DND-41 (cell line): Measurements from ENCODE around the gene MAP2K5.

Experiments
- EZH2 ChIP-seq: IDR thresholded peaks from 3 replicates; pipeline ENCODE4 v1.6.1; 2012; ENCODE audit warnings: borderline replicate concordance, low read depth, mild to moderate bottlenecking, moderate library complexity, low read length, inconsistent platforms; ENCODE audit not compliant: severe bottlenecking
- TF ChIP-seq, protein P1 (sequence below): IDR thresholded peaks from 2 replicates; pipeline ENCODE4 v1.5.1; 2012; ENCODE audit warnings: borderline replicate concordance, low read length, moderate library complexity, mild to moderate bottlenecking; ENCODE audit not compliant: poor library complexity, severe bottlenecking; ENCODE audit errors: extremely low read depth

DNA sequence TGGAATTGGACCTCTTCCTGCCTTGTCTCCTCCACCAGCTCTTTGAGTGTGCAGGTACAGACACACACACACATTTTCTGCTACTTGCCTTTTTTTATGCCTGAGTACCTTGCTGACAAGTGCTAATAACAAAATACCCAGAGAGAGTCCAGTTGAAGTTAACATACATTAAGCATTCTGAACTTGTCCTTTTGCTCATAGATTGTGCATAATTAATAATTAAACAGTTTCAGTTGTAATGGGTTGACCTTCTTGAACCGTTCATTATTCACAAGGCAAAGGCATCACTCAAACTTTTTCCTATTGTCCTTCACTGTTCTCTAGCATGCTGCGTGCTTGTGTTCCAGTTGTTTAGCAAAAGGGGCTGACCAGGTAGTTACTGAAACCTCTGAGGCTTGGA, 223.2 kb downstream of the MAP2K5 start:
- TF ChIP-seq, protein P1, sequence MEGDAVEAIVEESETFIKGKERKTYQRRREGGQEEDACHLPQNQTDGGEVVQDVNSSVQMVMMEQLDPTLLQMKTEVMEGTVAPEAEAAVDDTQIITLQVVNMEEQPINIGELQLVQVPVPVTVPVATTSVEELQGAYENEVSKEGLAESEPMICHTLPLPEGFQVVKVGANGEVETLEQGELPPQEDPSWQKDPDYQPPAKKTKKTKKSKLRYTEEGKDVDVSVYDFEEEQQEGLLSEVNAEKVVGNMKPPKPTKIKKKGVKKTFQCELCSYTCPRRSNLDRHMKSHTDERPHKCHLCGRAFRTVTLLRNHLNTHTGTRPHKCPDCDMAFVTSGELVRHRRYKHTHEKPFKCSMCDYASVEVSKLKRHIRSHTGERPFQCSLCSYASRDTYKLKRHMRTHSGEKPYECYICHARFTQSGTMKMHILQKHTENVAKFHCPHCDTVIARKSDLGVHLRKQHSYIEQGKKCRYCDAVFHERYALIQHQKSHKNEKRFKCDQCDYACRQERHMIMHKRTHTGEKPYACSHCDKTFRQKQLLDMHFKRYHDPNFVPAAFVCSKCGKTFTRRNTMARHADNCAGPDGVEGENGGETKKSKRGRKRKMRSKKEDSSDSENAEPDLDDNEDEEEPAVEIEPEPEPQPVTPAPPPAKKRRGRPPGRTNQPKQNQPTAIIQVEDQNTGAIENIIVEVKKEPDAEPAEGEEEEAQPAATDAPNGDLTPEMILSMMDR, result no peak
- no peak for TF ChIP-seq EZH2
